HepG2 (cell line): ENCODE measurements around the gene TAAR5. TPM values are rescaled to one million over a fixed set of nuclear protein-coding genes. Genes with fewer than 3 reads are reported as not detected.

ENCODE experiments used
- ATAC-seq: fragments of 200-7000 bp; cut with Tn5 transposase; 3 replicates; pipeline ENCODE4 v1.9.1; 2020; ENCODE audit warnings: mild to moderate bottlenecking, moderate library complexity
- BruUV-seq: library from RNA; stranded (reverse); fragments of 400-500 nt; replicated peaks from 2 replicates; lab custom pipeline; 2021; lab: Mats Ljungman, UMichigan
- CTCF ChIA-PET: fragments of 300-600 bp; formaldehyde crosslinking; extraction: SDS; loops from one replicate; lab custom pipeline; 2021; ENCODE audit warnings: low total read pairs, inconsistent platforms, low intra/inter-chr PET ratio; lab: Yijun Ruan, JAX
- POLR2A ChIA-PET: fragments of 350-600 bp; sonication (Branson Sonifier 250); formaldehyde crosslinking; loops from one replicate; lab custom pipeline; 2020; ENCODE audit warnings: antibody characterized with exemption, inconsistent platforms; lab: Yijun Ruan, JAX
- DNase-seq: peaks from one replicate; pipeline ENCODE4 v3.0.0-alpha.2; 2015; ENCODE audit warnings: low spot score
- FAIRE-seq: peaks from 3 replicates; lab custom pipeline; 2011; peaks lifted over from hg19 to GRCh38; lab: Jason Lieb, UNC
- H2AFZ ChIP-seq: one replicate; pipeline ENCODE4 v1.6.1; 2011; ENCODE audit warnings: low read length, inconsistent platforms
- H3K27ac ChIP-seq: fragments of 300-600 bp; 3 replicates; pipeline ENCODE4 v1.8.0; 2011; ENCODE audit warnings: mixed run types, mild to moderate bottlenecking, mixed read lengths, low read length, inconsistent platforms; ENCODE audit not compliant: insufficient read depth; ENCODE audit errors: extremely low read length
- H3K27me3 ChIP-seq, 2 experiments: fragments of 200-600 bp in 1 of 2; 2 replicates in 1 of 2; 3 replicates in 1 of 2; pipeline versions ENCODE4 v1.6.0 to v1.8.0; 2011; ENCODE audit warnings: low read length in 2 of 2, mild to moderate bottlenecking in 2 of 2, moderate library complexity in 2 of 2, inconsistent platforms in 1 of 2; ENCODE audit not compliant: insufficient read depth in 2 of 2, control insufficient read depth in 1 of 2
- H3K36me3 ChIP-seq, 2 experiments: fragments of 200-600 bp in 1 of 2; replicated peaks in 1 of 2; 2 replicates in 1 of 2; 3 replicates in 1 of 2; pipeline versions ENCODE4 v1.5.1 to v1.8.0; 2011; ENCODE audit warnings: low read length in 2 of 2, inconsistent platforms in 1 of 2; ENCODE audit not compliant: insufficient read depth in 2 of 2, control insufficient read depth in 1 of 2
- H3K4me1 ChIP-seq: 2 replicates; pipeline ENCODE4 v1.5.1; 2012; ENCODE audit warnings: low read length, inconsistent platforms; ENCODE audit not compliant: insufficient read depth
- H3K4me2 ChIP-seq: 2 replicates; pipeline ENCODE4 v1.6.0; 2011; ENCODE audit warnings: low read depth, low read length, inconsistent platforms
- H3K4me3 ChIP-seq, 3 experiments: fragments of 200-600 bp in 1 of 3; sonication (generic), shearing (Covaris generic) in 1 of 3; replicated peaks in 1 of 3; 2 replicates each; pipeline ENCODE4 v1.5.1; 2011 to 2016; ENCODE audit warnings: low read length in 3 of 3, inconsistent platforms in 2 of 3, low read depth in 2 of 3, mild to moderate bottlenecking in 2 of 3, control low read depth in 1 of 3, mixed read lengths in 1 of 3; ENCODE audit not compliant: insufficient read depth in 1 of 3
- H3K79me2 ChIP-seq: one replicate; pipeline ENCODE4 v1.6.1; 2011; ENCODE audit warnings: low read length, inconsistent platforms; ENCODE audit not compliant: insufficient read depth
- H3K9ac ChIP-seq: 2 replicates; pipeline ENCODE4 v1.6.0; 2011; ENCODE audit warnings: mild to moderate bottlenecking, low read depth, low read length, inconsistent platforms; ENCODE audit not compliant: insufficient read depth
- H3K9me3 ChIP-seq: 2 replicates; pipeline ENCODE4 v1.5.1; 2012; ENCODE audit warnings: mild to moderate bottlenecking, low read length
- H4K20me1 ChIP-seq: 2 replicates; pipeline ENCODE4 v1.6.0; 2011; ENCODE audit warnings: inconsistent platforms, mild to moderate bottlenecking, low read length, moderate library complexity; ENCODE audit not compliant: insufficient read depth
- ARID2 ChIP-seq: sonication (generic); formaldehyde crosslinking; IDR thresholded peaks from 2 replicates; pipeline ENCODE4 v1.8.1; 2022; ENCODE audit warnings: mild to moderate bottlenecking, missing genetic modification reagents, borderline replicate concordance
- ATF6 ChIP-seq: sonication (generic); formaldehyde crosslinking; conservative IDR thresholded peaks from 2 replicates; pipeline ENCODE4 v1.4.0; 2020; ENCODE audit warnings: missing genetic modification reagents
- DR1 ChIP-seq: sonication (generic); formaldehyde crosslinking; IDR thresholded peaks from 2 replicates; pipeline ENCODE4 v1.8.0; 2021; ENCODE audit warnings: mild to moderate bottlenecking, missing genetic modification reagents, inconsistent platforms
- RXRA ChIP-seq: sonication (generic); formaldehyde crosslinking; IDR thresholded peaks from 2 replicates; pipeline ENCODE4 v1.5.1; 2020; ENCODE audit warnings: missing genetic modification reagents
- STAT5B ChIP-seq: sonication (generic); formaldehyde crosslinking; IDR thresholded peaks from 2 replicates; pipeline ENCODE4 v1.4.0; 2020; ENCODE audit warnings: missing genetic modification reagents
- ZFP82 ChIP-seq: sonication (generic); formaldehyde crosslinking; IDR thresholded peaks from 2 replicates; pipeline ENCODE4 v1.5.1; 2020; ENCODE audit warnings: mild to moderate bottlenecking, missing genetic modification reagents, borderline replicate concordance
- ZNF572 ChIP-seq: sonication (generic); formaldehyde crosslinking; IDR thresholded peaks from 2 replicates; pipeline ENCODE4 v1.5.1; 2020; ENCODE audit warnings: mild to moderate bottlenecking, missing genetic modification reagents
- WGBS: methylation state at CpG from one replicate; pipeline ENCODE4 v1.1.6; 2017; ENCODE audit warnings: low lambda C conversion rate; 5-methylcytosine and 5-hydroxymethylcytosine counted together
- in situ Hi-C: cut with HindIII; loops from 2 replicates; pipeline ENCODE4 v1.10.0; 2017; ENCODE audit warnings: low pct_unique_long_range_greater_than_20kb; ENCODE audit not compliant: extremely low pct_ligation_motif_present
- intact Hi-C: fragments of 100-400 bp; cut with micrococcal nuclease; formaldehyde crosslinking; loops from one replicate; pipeline ENCODE4 v1.10.0; 2022; ENCODE audit not compliant: unreplicated experiment
- polyA plus RNA-seq, 8 experiments: library from polyadenylated mRNA; depleted of rRNA in 3 of 8; stranded (reverse) in 7 of 8; unstranded in 1 of 8; fragments of >200 nt; fragmentation: Illumina TruSeq in 4 of 8; extraction: Trizol in 4 of 8; gene quantifications; 2 replicates each; pipeline versions ENCODE4 v1.2.1 to v1.2.3, GENCODE V29; 2011 to 2016; ENCODE audit warnings: low read depth in 4 of 8, missing spikeins in 1 of 8, mixed read lengths in 1 of 8; ENCODE audit not compliant: insufficient read depth in 1 of 8
- total RNA-seq, 5 experiments: library from RNA; depleted of rRNA; stranded (reverse); fragments of >200 nt; fragmentation: Illumina TruSeq; extraction: Trizol; gene quantifications; 2 replicates each; pipeline ENCODE4 v1.2.3, GENCODE V29; 2016; ENCODE audit warnings: low read depth in 1 of 5

The TAAR5 gene
- total and polyA plus RNA-seq, 2 of the 13 experiments (the other 11 are each of a cell fraction or from before 2014, with no cell fraction given), result not detected

DNA sequence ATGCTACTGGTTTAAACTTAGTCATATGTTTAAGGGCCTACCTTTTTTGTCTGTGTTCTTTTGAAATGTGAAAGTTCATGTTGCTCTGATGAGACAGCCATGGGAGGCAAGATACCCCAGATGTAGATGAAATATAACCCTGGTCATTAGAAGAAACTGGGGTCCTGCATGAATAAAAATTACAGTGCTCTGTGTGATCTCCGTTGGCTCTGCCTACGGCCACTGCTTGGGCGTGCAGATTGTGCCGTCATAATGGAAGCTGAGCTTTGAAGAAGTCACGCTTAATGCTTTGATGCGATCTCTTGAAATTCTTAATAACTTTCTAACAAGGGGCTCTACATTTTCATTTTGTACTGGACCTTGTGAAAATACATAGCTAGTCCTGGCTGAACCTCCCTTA lies 34.6 kb upstream of the TAAR5 start, which contains the start of gene TAAR2:
TAAR2 (minus strand) TSS at position 101 of the 400 bp plus-strand sequence; CDS start at position 101, 0 bp downstream.
- TF ChIP-seq RXRA (CRISPR knock-in tag), result no peak
- TF ChIP-seq DR1, result no peak
- no peak for TF ChIP-seq ARID2
- TF ChIP-seq ZFP82 (CRISPR knock-in tag), result no peak
- no peak for TF ChIP-seq ZNF572
- no peak for TF ChIP-seq STAT5B (CRISPR knock-in tag)
- TF ChIP-seq ATF6, result no peak
- TF ChIP-seq, all 625 proteins: peak for 0
- CTCF ChIA-PET, result no interaction called here
- no TSS peak for BruUV-seq

More for the DNA sequence above, 34.6 kb upstream of the TAAR5 start, which contains the start of gene TAAR2:
- no peak for ATAC-seq
- Histone ChIP-seq H3K79me2 (no peaks in the 10 kb centered on the region), H3K36me3 (no peaks in the 10 kb centered on the region), H2AFZ (no peak within 1 kb of the TSS), H3K27ac (no peak within 1 kb of the TSS), H3K4me2 (no peak within 1 kb of the TSS), H3K4me1 (no peaks in the 10 kb centered on the region), H4K20me1 (no peaks in the 10 kb centered on the region), H3K9me3 (no peaks in the 10 kb centered on the region), H3K4me3 (no peak within 1 kb of the TSS), H3K9ac (no peak within 1 kb of the TSS), H3K27me3 (no peaks in the 10 kb centered on the region)
- no peak for FAIRE-seq
- in situ Hi-C loops (no loop called here), intact Hi-C loops (no loop called here)
- POLR2A ChIA-PET, result no interaction called here
- no peak for DNase-seq
- 56% methylated on average over 6 of the region's 6 CpGs for WGBS
